Neural crest cell (in vitro differentiated cells): ENCODE results near the gene GTPBP1. TPM values are rescaled to one million over a fixed set of nuclear protein-coding genes. Genes with fewer than 3 reads are reported as not detected.

Experiments
- DNase-seq: peaks from one replicate; pipeline ENCODE4 v3.0.0; 2021; ENCODE audit warnings: low read depth, mixed read lengths, low spot score
- H3K27ac Mint-ChIP-seq: one replicate; pipeline ENCODE4 v1.8.0; 2021; ENCODE audit warnings: mild to moderate bottlenecking, mixed read lengths; ENCODE audit not compliant: unreplicated experiment
- H3K27me3 Mint-ChIP-seq: 2 replicates; pipeline ENCODE4 v1.8.0; 2021; ENCODE audit warnings: low read depth, mild to moderate bottlenecking, mixed read lengths
- H3K36me3 Mint-ChIP-seq: 2 replicates; pipeline ENCODE4 v1.8.0; 2021; ENCODE audit warnings: low read depth, mild to moderate bottlenecking, mixed read lengths
- H3K4me1 Mint-ChIP-seq: 2 replicates; pipeline ENCODE4 v1.8.0; 2021; ENCODE audit warnings: mixed read lengths
- H3K4me3 Mint-ChIP-seq: one replicate; pipeline ENCODE4 v1.8.0; 2021; ENCODE audit warnings: mild to moderate bottlenecking, mixed read lengths
- H3K9me3 Mint-ChIP-seq: 2 replicates; pipeline ENCODE4 v1.8.0; 2021; ENCODE audit warnings: mixed read lengths
- total RNA-seq: library from RNA; stranded (reverse); gene quantifications from 2 replicates; pipeline ENCODE4 v1.2.1, GENCODE V29; 2021
- TF ChIP-seq, protein P1 (sequence below): fragments of 200-600 bp; sonication (generic); conservative IDR thresholded peaks from 2 replicates; pipeline ENCODE4 v1.5.0; 2021; ENCODE audit warnings: antibody characterized with exemption, mild to moderate bottlenecking

GTPBP1 gene
- total RNA-seq, 1 donor from 2014 or later: 73.3 TPM

- TF ChIP-seq, protein P1, sequence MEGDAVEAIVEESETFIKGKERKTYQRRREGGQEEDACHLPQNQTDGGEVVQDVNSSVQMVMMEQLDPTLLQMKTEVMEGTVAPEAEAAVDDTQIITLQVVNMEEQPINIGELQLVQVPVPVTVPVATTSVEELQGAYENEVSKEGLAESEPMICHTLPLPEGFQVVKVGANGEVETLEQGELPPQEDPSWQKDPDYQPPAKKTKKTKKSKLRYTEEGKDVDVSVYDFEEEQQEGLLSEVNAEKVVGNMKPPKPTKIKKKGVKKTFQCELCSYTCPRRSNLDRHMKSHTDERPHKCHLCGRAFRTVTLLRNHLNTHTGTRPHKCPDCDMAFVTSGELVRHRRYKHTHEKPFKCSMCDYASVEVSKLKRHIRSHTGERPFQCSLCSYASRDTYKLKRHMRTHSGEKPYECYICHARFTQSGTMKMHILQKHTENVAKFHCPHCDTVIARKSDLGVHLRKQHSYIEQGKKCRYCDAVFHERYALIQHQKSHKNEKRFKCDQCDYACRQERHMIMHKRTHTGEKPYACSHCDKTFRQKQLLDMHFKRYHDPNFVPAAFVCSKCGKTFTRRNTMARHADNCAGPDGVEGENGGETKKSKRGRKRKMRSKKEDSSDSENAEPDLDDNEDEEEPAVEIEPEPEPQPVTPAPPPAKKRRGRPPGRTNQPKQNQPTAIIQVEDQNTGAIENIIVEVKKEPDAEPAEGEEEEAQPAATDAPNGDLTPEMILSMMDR: no peak
- peaks cover 10% of the 10 kb centered on the region for H3K36me3 Mint-ChIP-seq
- H3K27me3 Mint-ChIP-seq: no peaks in the 10 kb centered on the region
- no peak for DNase-seq
- no peaks in the 10 kb centered on the region for H3K4me1 Mint-ChIP-seq
- H3K4me3 Mint-ChIP-seq: no peak overlapping the region
- no peaks in the 10 kb centered on the region for H3K9me3 Mint-ChIP-seq
- H3K27ac Mint-ChIP-seq: no peak overlapping the region
Measured at GRCh38 chr22:38727123-38727522, 21.4 kb downstream of the GTPBP1 start.

GRCh38 chr22:38727530-38728451, 22.0 kb downstream of the GTPBP1 start:
- Mint-ChIP-seq H3K27me3 (no peaks in the 10 kb centered on the region), H3K36me3 (peaks cover 7% of the 10 kb centered on the region), H3K27ac (no peak overlapping the region), H3K4me1 (no peaks in the 10 kb centered on the region), H3K9me3 (no peaks in the 10 kb centered on the region), H3K4me3 (no peak overlapping the region)
- TF ChIP-seq, protein P1: no peak
- DNase-seq: no peak

- no peak overlapping the region for H3K27ac Mint-ChIP-seq
- TF ChIP-seq, protein P1: no peak
- H3K36me3 Mint-ChIP-seq: peaks cover 8% of the 10 kb centered on the region
- no peaks in the 10 kb centered on the region for H3K4me1 Mint-ChIP-seq
- H3K27me3 Mint-ChIP-seq: no peaks in the 10 kb centered on the region
- H3K9me3 Mint-ChIP-seq: no peaks in the 10 kb centered on the region
- DNase-seq: no peak
- H3K4me3 Mint-ChIP-seq: no peak overlapping the region
Measured at GRCh38 chr22:38728871-38729796, 23.4 kb downstream of the GTPBP1 start.

- TF ChIP-seq, protein P1: no peak
- H3K27ac Mint-ChIP-seq: no peak overlapping the region
- peak overlapping the region; percentile 15 for H3K4me3 Mint-ChIP-seq
- peaks cover 8% of the 10 kb centered on the region for H3K36me3 Mint-ChIP-seq
- no peaks in the 10 kb centered on the region for H3K27me3 Mint-ChIP-seq
- no peak for DNase-seq
- no peaks in the 10 kb centered on the region for H3K9me3 Mint-ChIP-seq
- no peaks in the 10 kb centered on the region for H3K4me1 Mint-ChIP-seq
Measured at GRCh38 chr22:38729946-38730345, 24.2 kb downstream of the GTPBP1 start.

DNA sequence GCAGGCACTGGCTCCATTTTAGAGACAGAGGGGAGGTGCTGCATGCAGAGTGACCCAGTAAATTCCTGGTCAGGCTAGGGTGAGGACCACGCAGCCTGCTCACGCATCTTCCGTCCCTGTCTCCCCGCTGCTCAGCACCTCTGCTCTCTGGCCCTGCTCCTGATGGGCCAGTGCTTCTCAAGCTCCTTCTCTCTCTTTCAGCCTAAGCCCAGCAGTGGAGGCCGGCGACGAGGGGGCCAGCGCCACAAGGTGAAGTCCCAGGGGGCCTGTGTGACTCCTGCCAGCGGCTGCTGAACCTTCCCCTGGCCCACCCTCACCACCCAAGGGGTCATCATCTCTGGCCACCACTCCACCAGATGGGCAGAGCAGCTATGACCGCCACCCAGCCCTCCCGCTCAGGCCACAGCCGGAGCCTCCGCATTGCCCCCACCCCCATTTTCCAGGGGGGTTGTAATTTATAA, 24.7 kb downstream of the GTPBP1 start:
- H3K4me3 Mint-ChIP-seq: no peak overlapping the region
- H3K27me3 Mint-ChIP-seq: no peaks in the 10 kb centered on the region
- no peaks in the 10 kb centered on the region for H3K4me1 Mint-ChIP-seq
- H3K27ac Mint-ChIP-seq: peak overlapping the region; percentile 19
- TF ChIP-seq, protein P1: no peak
- H3K36me3 Mint-ChIP-seq: peaks cover 5% of the 10 kb centered on the region
- no peak for DNase-seq
- H3K9me3 Mint-ChIP-seq: no peaks in the 10 kb centered on the region
